ENCODE data around the gene DEPDC5.
A peak's percentile ranks its signal among the peaks of the same experiment; 100 is the strongest.

The DEPDC5 gene

GRCh38 chr22:31871480-31871879, 117.7 kb downstream of the DEPDC5 start:
- TF ChIP-seq ZFX (IDR thresholded peaks at IDR 0.05) (no peak), CTCF (conservative IDR thresholded peaks at IDR 0.05) (no peak)
- no peak overlapping the region for H3K27ac ChIP-seq

DNA sequence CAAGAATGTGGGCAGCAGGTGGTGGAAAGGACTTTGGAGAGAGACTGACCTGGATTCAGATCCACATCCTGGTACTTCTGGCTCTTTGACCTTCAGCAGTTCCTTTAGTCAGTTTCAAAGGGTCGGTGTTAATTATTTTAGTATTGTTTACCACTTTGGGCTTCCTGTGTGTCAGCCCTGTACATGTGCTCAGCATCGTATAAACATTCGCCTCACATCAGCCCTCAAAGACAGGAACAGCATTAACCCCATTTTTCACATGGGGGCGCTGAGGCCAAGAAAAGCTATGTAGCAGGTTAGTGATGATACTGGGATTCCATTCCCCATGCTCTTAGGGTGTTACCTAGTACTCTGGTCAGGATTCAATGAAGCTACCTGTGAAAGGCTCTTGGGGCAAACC, 118.4 kb downstream of the DEPDC5 start:
- no peak for TF ChIP-seq CTCF (conservative IDR thresholded peaks at IDR 0.05)
- TF ChIP-seq ZFX (IDR thresholded peaks at IDR 0.05), result no peak
- H3K27ac ChIP-seq, result no peak overlapping the region

GRCh38 chr22:31874821-31875220, 121.0 kb downstream of the DEPDC5 start:
- no peak for TF ChIP-seq CTCF (conservative IDR thresholded peaks at IDR 0.05)
- no peak for TF ChIP-seq ZFX (IDR thresholded peaks at IDR 0.05)
- H3K27ac ChIP-seq, result peak overlapping the region; percentile 23; the same call in 1 of the 2 replicates

GRCh38 chr22:31876156-31876920, 122.5 kb downstream of the DEPDC5 start:
- H3K27ac ChIP-seq, result no peak overlapping the region
- no peak for TF ChIP-seq CTCF (conservative IDR thresholded peaks at IDR 0.05)
- no peak for TF ChIP-seq ZFX (IDR thresholded peaks at IDR 0.05)

- no peak overlapping the region for H3K27ac ChIP-seq
- TF ChIP-seq ZFX (IDR thresholded peaks at IDR 0.05) (no peak), CTCF (conservative IDR thresholded peaks at IDR 0.05) (no peak)
Measured at GRCh38 chr22:31879585-31879984, 125.8 kb downstream of the DEPDC5 start.

DNA sequence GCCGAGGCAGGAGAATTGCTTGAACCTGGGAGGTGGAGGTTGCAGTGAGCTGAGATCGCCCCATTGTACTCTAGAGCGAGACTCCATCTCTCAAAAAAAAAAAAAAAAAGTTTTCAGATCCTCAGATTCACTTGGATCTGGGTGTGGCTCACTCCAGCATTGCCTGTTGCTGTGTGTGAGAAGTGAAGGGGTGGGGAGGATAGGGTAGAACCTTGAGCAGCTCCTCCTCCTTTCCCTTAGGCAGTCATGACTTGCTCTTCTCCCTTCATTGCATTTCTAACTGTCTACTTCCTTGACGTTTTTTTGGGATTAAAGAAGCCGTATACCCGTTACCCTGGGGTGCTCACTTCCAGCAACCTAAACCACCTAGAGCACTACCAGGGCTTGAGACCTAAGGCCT, 127.4 kb downstream of the DEPDC5 start:
- TF ChIP-seq CTCF (conservative IDR thresholded peaks at IDR 0.05), result no peak
- TF ChIP-seq ZFX (IDR thresholded peaks at IDR 0.05), result no peak
- H3K27ac ChIP-seq, result no peak overlapping the region

DNA sequence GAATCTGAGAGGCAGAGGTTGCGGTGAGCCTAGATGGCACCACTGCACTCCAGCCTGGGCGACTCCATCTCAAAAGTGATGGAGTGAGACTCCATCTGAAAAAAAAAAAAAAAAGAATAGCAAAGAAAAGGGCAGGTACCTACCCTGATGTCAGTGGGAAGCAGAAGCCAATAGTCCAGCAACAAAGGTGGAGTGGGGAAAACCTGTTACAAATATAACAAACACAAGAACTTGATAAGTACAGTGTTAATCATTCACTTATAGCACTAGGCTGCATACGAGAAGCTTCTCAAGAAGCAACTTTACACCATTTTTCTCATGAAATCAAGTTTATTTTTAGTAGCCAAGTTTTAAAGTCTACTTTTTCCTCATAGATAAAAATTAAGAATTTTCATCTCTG, 128.0 kb downstream of the DEPDC5 start:
- TF ChIP-seq CTCF (conservative IDR thresholded peaks at IDR 0.05) (no peak), ZFX (IDR thresholded peaks at IDR 0.05) (no peak)
- H3K27ac ChIP-seq, result no peak overlapping the region

Data from C4-2B (cell line).